DOHH2 (cell line): ENCODE data around the gene CHORDC1.

Experiments used
- H3F3A ChIP-seq: fragments of 200-600 bp; sonication (generic), shearing (Covaris generic); 2 replicates; pipeline ENCODE4 v1.6.0; 2016; ENCODE audit warnings: antibody characterized with exemption, mild to moderate bottlenecking; ENCODE audit not compliant: control insufficient read depth, insufficient read depth
- H3K27ac ChIP-seq: fragments of 200-600 bp; sonication (generic); 2 replicates; pipeline ENCODE4 v1.5.1; 2014; ENCODE audit warnings: low read depth, mild to moderate bottlenecking, low read length, moderate library complexity
- H3K27me3 ChIP-seq: fragments of 200-600 bp; sonication (generic); 2 replicates; pipeline ENCODE4 v1.6.1; 2014; ENCODE audit warnings: mild to moderate bottlenecking, low read length, mixed read lengths; ENCODE audit not compliant: control insufficient read depth
- H3K36me3 ChIP-seq: fragments of 200-600 bp; sonication (generic); 2 replicates; pipeline ENCODE4 v1.6.1; 2014; ENCODE audit warnings: mild to moderate bottlenecking, low read length, moderate library complexity, mixed read lengths; ENCODE audit not compliant: control insufficient read depth
- H3K4me1 ChIP-seq: fragments of 200-600 bp; sonication (generic); 2 replicates; pipeline ENCODE4 v1.6.1; 2014; ENCODE audit warnings: mild to moderate bottlenecking, low read length, mixed read lengths; ENCODE audit not compliant: control insufficient read depth
- H3K4me2 ChIP-seq: fragments of 200-600 bp; sonication (generic); 2 replicates; pipeline ENCODE4 v1.6.0; 2014; ENCODE audit warnings: mild to moderate bottlenecking, low read length, moderate library complexity
- H3K4me3 ChIP-seq: fragments of 200-600 bp; sonication (generic); 2 replicates; pipeline ENCODE4 v1.5.1; 2014; ENCODE audit warnings: mild to moderate bottlenecking, low read length, mixed read lengths
- H3K79me2 ChIP-seq: fragments of 200-600 bp; sonication (generic); 2 replicates; pipeline ENCODE4 v1.6.1; 2014; ENCODE audit warnings: mild to moderate bottlenecking, low read length, mixed read lengths; ENCODE audit not compliant: control insufficient read depth
- H3K9me2 ChIP-seq: fragments of 200-600 bp; sonication (generic); replicated peaks from 2 replicates; pipeline ENCODE4 v1.6.1; 2014; ENCODE audit warnings: mild to moderate bottlenecking, low read length, mixed read lengths; ENCODE audit not compliant: control insufficient read depth
- H3K9me3 ChIP-seq: fragments of 200-600 bp; sonication (generic); 2 replicates; pipeline ENCODE4 v1.6.1; 2014; ENCODE audit warnings: antibody characterized with exemption, low read length, mixed read lengths; ENCODE audit not compliant: control insufficient read depth, insufficient read depth
- H4K20me1 ChIP-seq: fragments of 200-600 bp; sonication (generic); 2 replicates; pipeline ENCODE4 v1.6.0; 2014; ENCODE audit warnings: low read depth, mild to moderate bottlenecking, antibody characterized with exemption, low read length, moderate library complexity; ENCODE audit not compliant: control insufficient read depth, insufficient read depth
- EZH2phosphoT487 ChIP-seq: fragments of 200-600 bp; sonication (generic); IDR thresholded peaks from 2 replicates; pipeline ENCODE4 v1.6.1; 2017; ENCODE audit warnings: borderline replicate concordance, mild to moderate bottlenecking, antibody characterized with exemption, low read length, moderate library complexity, mixed read lengths
- TF ChIP-seq, protein P1 (sequence below): fragments of 200-600 bp; sonication (generic); IDR thresholded peaks from one replicate; pipeline ENCODE4 v1.5.1; 2014; ENCODE audit warnings: antibody characterized with exemption, mild to moderate bottlenecking, low read depth, low read length; ENCODE audit not compliant: poor library complexity, severe bottlenecking

The CHORDC1 gene

DNA sequence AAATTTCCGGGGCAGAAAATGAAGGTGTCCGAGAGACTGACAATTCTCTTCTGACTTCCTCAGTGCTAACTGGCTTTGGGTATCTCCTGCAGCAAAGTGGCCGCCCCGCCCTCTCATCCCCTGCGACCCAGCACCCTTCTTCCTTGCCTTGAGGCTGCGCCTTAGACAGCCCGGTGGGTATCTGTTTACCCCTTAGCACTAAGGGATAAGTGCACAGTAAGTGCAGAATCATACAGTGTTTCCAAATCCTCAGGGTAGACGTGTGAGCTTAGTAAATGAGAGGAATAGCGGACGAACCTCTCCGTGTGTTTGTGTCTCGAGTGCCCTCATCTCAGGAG lies 368 bp upstream of the CHORDC1 start:
- peak overlapping the region; percentile 50 for H3K27ac ChIP-seq
- H3K4me1 ChIP-seq: peaks cover 41% of the 10 kb centered on the region
- TF ChIP-seq EZH2phosphoT487: no peak
- TF ChIP-seq, protein P1, sequence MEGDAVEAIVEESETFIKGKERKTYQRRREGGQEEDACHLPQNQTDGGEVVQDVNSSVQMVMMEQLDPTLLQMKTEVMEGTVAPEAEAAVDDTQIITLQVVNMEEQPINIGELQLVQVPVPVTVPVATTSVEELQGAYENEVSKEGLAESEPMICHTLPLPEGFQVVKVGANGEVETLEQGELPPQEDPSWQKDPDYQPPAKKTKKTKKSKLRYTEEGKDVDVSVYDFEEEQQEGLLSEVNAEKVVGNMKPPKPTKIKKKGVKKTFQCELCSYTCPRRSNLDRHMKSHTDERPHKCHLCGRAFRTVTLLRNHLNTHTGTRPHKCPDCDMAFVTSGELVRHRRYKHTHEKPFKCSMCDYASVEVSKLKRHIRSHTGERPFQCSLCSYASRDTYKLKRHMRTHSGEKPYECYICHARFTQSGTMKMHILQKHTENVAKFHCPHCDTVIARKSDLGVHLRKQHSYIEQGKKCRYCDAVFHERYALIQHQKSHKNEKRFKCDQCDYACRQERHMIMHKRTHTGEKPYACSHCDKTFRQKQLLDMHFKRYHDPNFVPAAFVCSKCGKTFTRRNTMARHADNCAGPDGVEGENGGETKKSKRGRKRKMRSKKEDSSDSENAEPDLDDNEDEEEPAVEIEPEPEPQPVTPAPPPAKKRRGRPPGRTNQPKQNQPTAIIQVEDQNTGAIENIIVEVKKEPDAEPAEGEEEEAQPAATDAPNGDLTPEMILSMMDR: no peak
- H3F3A ChIP-seq: no peaks in the 10 kb centered on the region
- H3K79me2 ChIP-seq: peaks cover 56% of the 10 kb centered on the region
- no peaks in the 10 kb centered on the region for H3K9me2 ChIP-seq
- peak overlapping the region; percentile 79 for H3K4me3 ChIP-seq
- peaks cover 42% of the 10 kb centered on the region for H3K36me3 ChIP-seq
- H3K4me2 ChIP-seq: peak overlapping the region; percentile 69
- H4K20me1 ChIP-seq: peaks cover 27% of the 10 kb centered on the region
- no peaks in the 10 kb centered on the region for H3K27me3 ChIP-seq
- H3K9me3 ChIP-seq: no peaks in the 10 kb centered on the region

DNA sequence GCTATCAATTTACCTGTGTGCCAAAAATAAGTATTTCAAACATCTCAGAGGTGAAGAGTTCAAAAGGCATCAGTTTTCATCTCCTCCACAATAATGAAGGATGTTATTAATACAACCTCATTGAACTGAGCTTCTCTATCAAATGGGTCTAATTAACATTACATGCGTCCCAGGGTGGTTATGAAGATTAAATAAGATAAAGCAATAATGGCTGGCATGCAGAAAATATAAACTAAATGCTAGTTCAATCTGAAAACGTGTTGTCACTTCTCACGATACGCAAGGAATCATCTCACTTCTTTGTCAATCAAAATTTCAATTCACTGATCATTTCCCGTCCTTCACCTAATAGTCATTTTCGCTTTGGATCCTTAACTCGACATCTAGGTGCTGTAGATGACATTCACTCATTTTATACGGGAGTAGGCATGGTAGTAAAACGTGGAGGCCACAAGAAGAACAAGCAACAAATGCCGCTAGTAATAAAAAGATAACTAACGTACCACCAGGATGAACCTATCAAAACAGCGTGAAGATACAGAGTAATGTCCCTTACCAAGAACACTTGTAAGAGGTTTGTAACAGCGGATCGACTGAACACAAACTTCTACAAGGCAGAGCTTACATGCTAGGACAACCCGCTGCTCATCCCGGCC lies 918 bp downstream of the CHORDC1 start:
- H3K79me2 ChIP-seq: peaks cover 69% of the 10 kb centered on the region
- H3F3A ChIP-seq: no peaks in the 10 kb centered on the region
- peaks cover 31% of the 10 kb centered on the region for H4K20me1 ChIP-seq
- H3K9me2 ChIP-seq: no peaks in the 10 kb centered on the region
- H3K4me3 ChIP-seq: peak overlapping the region; percentile 79
- H3K9me3 ChIP-seq: no peaks in the 10 kb centered on the region
- H3K27me3 ChIP-seq: no peaks in the 10 kb centered on the region
- TF ChIP-seq EZH2phosphoT487: no peak
- TF ChIP-seq, protein P1: no peak
- H3K4me2 ChIP-seq: peak overlapping the region; percentile 69
- peaks cover 41% of the 10 kb centered on the region for H3K4me1 ChIP-seq
- H3K36me3 ChIP-seq: peaks cover 53% of the 10 kb centered on the region
- peak overlapping the region; percentile 50 for H3K27ac ChIP-seq

DNA sequence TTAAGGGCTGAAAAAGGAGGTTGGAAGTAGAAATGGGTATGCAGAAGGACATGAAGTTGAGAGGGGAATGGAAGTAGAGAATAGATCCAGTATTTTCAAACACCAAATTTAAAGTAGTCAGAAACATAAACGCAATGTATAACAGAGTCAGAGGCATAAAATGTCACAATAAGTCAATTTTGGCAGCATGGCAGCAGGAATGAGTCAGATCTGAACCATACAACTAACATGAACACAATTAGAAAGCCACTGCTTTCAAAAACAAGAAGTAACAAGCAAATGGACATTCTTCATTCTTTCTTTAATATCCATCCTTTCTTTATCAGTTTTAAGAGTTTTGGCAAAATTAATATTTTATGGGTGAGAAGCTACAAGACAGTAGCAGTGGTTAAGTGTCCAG lies 2.5 kb downstream of the CHORDC1 start:
- Histone ChIP-seq H3K9me2 (no peaks in the 10 kb centered on the region), H3K27ac (no peak overlapping the region), H3K9me3 (no peaks in the 10 kb centered on the region), H3K4me1 (peaks cover 41% of the 10 kb centered on the region), H3K4me3 (peak overlapping the region; percentile 79), H3K79me2 (peaks cover 84% of the 10 kb centered on the region), H3K36me3 (peaks cover 68% of the 10 kb centered on the region), H4K20me1 (peaks cover 31% of the 10 kb centered on the region), H3F3A (no peaks in the 10 kb centered on the region), H3K27me3 (no peaks in the 10 kb centered on the region), H3K4me2 (peak overlapping the region; percentile 69)
- TF ChIP-seq EZH2phosphoT487: no peak
- TF ChIP-seq, protein P1: no peak
